Measurements from ENCODE around the gene KRT13. TPM values are rescaled to one million over a fixed set of nuclear protein-coding genes. Genes with fewer than 3 reads are reported as not detected.

The KRT13 gene
- total RNA-seq, 1 donor from 2014 or later, result not detected

GRCh38 chr17:41474863-41475262 is 30.5 kb downstream of the KRT13 start:
- no peak for DNase-seq (ENCODE audit: low read depth in 2 of 2)

GRCh38 chr17:41468346-41468745 is 37.1 kb downstream of the KRT13 start:
- no peak for DNase-seq (ENCODE audit: low read depth in 2 of 2)

GRCh38 chr17:41467561-41467960 is 37.9 kb downstream of the KRT13 start:
- no peak for DNase-seq (ENCODE audit: low read depth in 2 of 2)

- no peak for DNase-seq (ENCODE audit: low read depth in 2 of 2)
Measured at GRCh38 chr17:41466988-41467387, 38.4 kb downstream of the KRT13 start, which contains the start of gene KRT32. Gene KRT32, minus strand, starts transcription at chr17:41467386. Its CDS starts 61 bp downstream, at chr17:41467325.

GRCh38 chr17:41464682-41465081 is 40.7 kb downstream of the KRT13 start:
- peak in 1 of 2 donors; percentile 60 for DNase-seq (ENCODE audit: low read depth in 2 of 2)

GRCh38 chr17:41464173-41464572 is 41.2 kb downstream of the KRT13 start:
- DNase-seq (ENCODE audit: low read depth in 2 of 2), result no peak

- no peak for DNase-seq (ENCODE audit: low read depth in 2 of 2)
Measured at GRCh38 chr17:41463746-41464145, 41.7 kb downstream of the KRT13 start.

- no peak for DNase-seq (ENCODE audit: low read depth in 2 of 2)
Measured at GRCh38 chr17:41462705-41463104, 42.7 kb downstream of the KRT13 start.

GRCh38 chr17:41457676-41458075 is 47.7 kb downstream of the KRT13 start:
- no peak for DNase-seq (ENCODE audit: low read depth in 2 of 2)

- DNase-seq (ENCODE audit: low read depth in 2 of 2), result no peak
Measured at GRCh38 chr17:41456204-41456603, 49.2 kb downstream of the KRT13 start.

GRCh38 chr17:41455236-41455635 is 50.2 kb downstream of the KRT13 start:
- no peak for DNase-seq (ENCODE audit: low read depth in 2 of 2)

- DNase-seq (ENCODE audit: low read depth in 2 of 2), result no peak
Measured at GRCh38 chr17:41453066-41453465, 52.3 kb downstream of the KRT13 start.

- no peak for DNase-seq (ENCODE audit: low read depth in 2 of 2)
Measured at GRCh38 chr17:41452281-41452680, 53.1 kb downstream of the KRT13 start.

GRCh38 chr17:41451154-41451728 is 54.2 kb downstream of the KRT13 start:
- DNase-seq (ENCODE audit: low read depth in 2 of 2), result no peak

Other genes with a start within 250 kb of the KRT13 start
- gene KRTAP9-6, start 240.2 kb downstream of the KRT13 start, total RNA-seq, result not detected in 2 replicates
- not detected in 2 replicates for gene KRTAP9-7, start 229.9 kb downstream of the KRT13 start, total RNA-seq
- gene KRTAP29-1, start 202.8 kb downstream of the KRT13 start, total RNA-seq, result not detected in 2 replicates
- gene KRTAP16-1, start 196.3 kb downstream of the KRT13 start, total RNA-seq, result not detected in 2 replicates
- gene KRTAP17-1, start 189.9 kb downstream of the KRT13 start, total RNA-seq, result not detected in 2 replicates
- not detected in 2 replicates for gene KRT33A, start 154.8 kb downstream of the KRT13 start, total RNA-seq
- not detected in 2 replicates for gene KRT33B, start 135.8 kb downstream of the KRT13 start, total RNA-seq
- not detected in 2 replicates for gene KRT34, start 123.3 kb downstream of the KRT13 start, total RNA-seq
- gene KRT31, start 108.0 kb downstream of the KRT13 start, total RNA-seq, result not detected in 2 replicates
- gene KRT37, start 81.0 kb downstream of the KRT13 start, total RNA-seq, result not detected in 2 replicates
- gene KRT38, start 64.6 kb downstream of the KRT13 start, total RNA-seq, result not detected in 2 replicates
- gene KRT32, start 38.2 kb downstream of the KRT13 start, total RNA-seq, result not detected in 2 replicates
- not detected in 2 replicates for gene KRT35, start 24.5 kb downstream of the KRT13 start, total RNA-seq
- not detected in 2 replicates for gene KRT36, start 15.7 kb downstream of the KRT13 start, total RNA-seq
- 0.20 and 1.5 TPM in 2 replicates for gene KRT15, start 13.3 kb upstream of the KRT13 start, total RNA-seq
- 2.8 and 13.1 TPM in 2 replicates for gene KRT19, start 22.7 kb upstream of the KRT13 start, total RNA-seq
- gene KRT9, start 66.4 kb upstream of the KRT13 start, total RNA-seq, result not detected in 2 replicates
- not detected in 2 replicates for gene KRT14, start 81.3 kb upstream of the KRT13 start, total RNA-seq
- gene KRT16, start 107.2 kb upstream of the KRT13 start, total RNA-seq, result not detected in 2 replicates
- gene KRT17, start 119.0 kb upstream of the KRT13 start, total RNA-seq, result 0.22 TPM in 1 of 2 replicates, not detected in the other
- gene EIF1, start 183.3 kb upstream of the KRT13 start, total RNA-seq, result 41.2 and 82.5 TPM in 2 replicates
- not detected in 2 replicates for gene GAST, start 206.7 kb upstream of the KRT13 start, total RNA-seq
- under 0.01 and 0.20 TPM in 2 replicates for gene HAP1, start 229.0 kb upstream of the KRT13 start, total RNA-seq

Data from lung microvascular endothelial cell (primary cell).